Activated CD4-positive, alpha-beta memory T cell treated with anti-CD3 and anti-CD28 coated beads, Interleukin-2, amount 10 ng/mL, durations not matched to agents 7 days and 5 days (primary cell): Measurements from ENCODE around the gene COL6A5. TPM values are rescaled to one million over a fixed set of nuclear protein-coding genes. Genes with fewer than 3 reads are reported as not detected.
"Not testable (repeated sequence)": the region's sequence is repeated elsewhere in the genome, so short reads cannot be mapped to it uniquely, and the experiment has no call there.

ENCODE experiments used
- CTCF ChIA-PET: fragments of 350-600 bp; sonication (Branson Sonifier 250); formaldehyde crosslinking; loops from one replicate; lab custom pipeline; 2021; ENCODE audit warnings: antibody characterized with exemption, inconsistent platforms; lab: Charles Lee
- POLR2A ChIA-PET: fragments of 350-600 bp; sonication (Branson Sonifier 250); formaldehyde crosslinking; loops from one replicate; lab custom pipeline; 2021; ENCODE audit warnings: antibody characterized with exemption; lab: Charles Lee
- DNase-seq: peaks from one replicate; pipeline ENCODE4 v3.0.0-alpha.2; 2020
- H3K27ac Mint-ChIP-seq: one replicate; pipeline ENCODE4 v1.8.0; 2021; ENCODE audit warnings: mild to moderate bottlenecking, mixed read lengths
- H3K27me3 Mint-ChIP-seq: one replicate; pipeline ENCODE4 v1.8.0; 2021; ENCODE audit warnings: mixed read lengths
- H3K36me3 Mint-ChIP-seq: one replicate; pipeline ENCODE4 v1.8.0; 2021; ENCODE audit warnings: low read depth, mixed read lengths
- H3K4me1 Mint-ChIP-seq: one replicate; pipeline ENCODE4 v1.8.0; 2021; ENCODE audit warnings: mixed read lengths
- H3K4me3 Mint-ChIP-seq: one replicate; pipeline ENCODE4 v1.8.0; 2021; ENCODE audit warnings: mild to moderate bottlenecking, mixed read lengths
- H3K9me3 Mint-ChIP-seq: one replicate; pipeline ENCODE4 v1.8.0; 2021; ENCODE audit warnings: mixed read lengths
- total RNA-seq, 2 experiments: library from RNA; stranded (reverse); gene quantifications; one replicate each; pipeline ENCODE4 v1.2.3, GENCODE V29; 2021

COL6A5 gene
- total RNA-seq, 2 experiments from 2014 or later = 0.03 to 0.05 TPM

DNA sequence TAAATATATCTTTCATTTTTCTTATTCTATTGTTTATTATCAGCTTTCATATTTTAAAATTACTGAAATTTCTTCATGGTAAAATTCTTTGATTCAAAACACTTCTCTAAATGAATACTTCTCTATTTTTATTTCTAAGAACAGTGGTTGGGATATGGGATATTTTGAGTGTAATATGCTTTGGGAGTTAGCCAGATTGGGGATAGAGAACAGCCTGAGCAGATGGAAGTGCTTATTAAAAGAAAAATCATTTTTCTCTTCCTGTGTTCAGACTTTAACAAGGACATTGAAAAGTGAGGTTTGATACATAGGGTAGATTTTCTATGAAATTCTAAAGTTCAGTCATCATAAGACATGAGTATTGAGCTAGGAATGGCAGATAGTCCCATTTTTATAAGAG, 84.8 kb downstream of the COL6A5 start:
- Mint-ChIP-seq H3K27ac (no peak overlapping the region), H3K4me3 (no peak overlapping the region), H3K9me3 (no peaks in the 10 kb centered on the region), H3K4me1 (no peaks in the 10 kb centered on the region), H3K27me3 (no peaks in the 10 kb centered on the region), H3K36me3 (no peaks in the 10 kb centered on the region)
- CTCF ChIA-PET = no interaction called here
- POLR2A ChIA-PET = no interaction called here
- DNase-seq = no peak

DNA sequence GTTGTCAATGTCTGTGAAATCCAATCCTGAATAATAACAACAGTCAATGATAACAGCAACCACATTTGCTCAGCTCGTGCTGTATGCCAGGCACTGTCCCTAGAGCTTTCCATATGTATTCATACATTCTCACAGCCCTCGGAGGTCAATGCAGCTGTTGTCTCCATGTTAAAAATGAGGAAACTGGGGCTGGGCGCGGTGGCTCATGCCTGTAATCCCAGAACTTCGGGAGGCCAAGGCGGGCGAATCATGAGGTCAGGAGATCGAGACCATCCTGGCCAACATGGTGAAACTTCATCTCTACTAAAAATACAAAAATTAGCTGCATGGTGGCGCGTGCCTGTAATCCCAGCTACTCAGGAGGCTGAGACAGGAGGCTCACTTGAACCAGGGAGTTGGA, 86.6 kb downstream of the COL6A5 start:
- CTCF ChIA-PET, H3K27me3 Mint-ChIP-seq, H3K36me3 Mint-ChIP-seq: not testable (repeated sequence)

GRCh38 chr3:130433306-130433705, 87.8 kb downstream of the COL6A5 start:
- Mint-ChIP-seq H3K9me3 (peaks cover 4% of the 10 kb centered on the region), H3K36me3 (no peaks in the 10 kb centered on the region), H3K4me3 (no peak overlapping the region), H3K4me1 (no peaks in the 10 kb centered on the region), H3K27me3 (peaks cover 3% of the 10 kb centered on the region), H3K27ac (no peak overlapping the region)
- no peak for DNase-seq
- ChIA-PET CTCF (no interaction called here), POLR2A (no interaction called here)

More for the DNA sequence above, 86.6 kb downstream of the COL6A5 start:
- POLR2A ChIA-PET, H3K9me3 Mint-ChIP-seq, H3K4me3 Mint-ChIP-seq, DNase-seq, H3K27ac Mint-ChIP-seq, H3K4me1 Mint-ChIP-seq: not testable (repeated sequence)

DNA sequence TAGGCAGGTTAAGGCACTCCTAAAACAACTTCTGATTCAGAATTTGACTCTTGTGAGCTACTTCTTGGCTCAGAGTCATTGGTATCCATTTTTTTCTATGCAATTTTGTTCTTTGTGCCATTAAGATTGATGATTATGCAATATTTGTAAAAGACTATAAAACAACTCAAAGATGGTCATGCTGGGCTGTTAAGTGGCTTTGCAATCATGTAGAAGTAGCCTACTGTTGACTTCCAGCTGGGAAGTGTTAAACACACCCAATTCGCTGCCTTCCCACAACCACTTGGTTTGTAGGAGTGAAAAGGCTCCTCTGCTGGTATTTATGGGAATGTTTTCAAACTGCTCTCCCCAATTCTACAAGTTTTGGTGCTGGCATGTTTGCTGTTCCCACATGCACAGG, 96.8 kb downstream of the COL6A5 start:
- no peaks in the 10 kb centered on the region for H3K9me3 Mint-ChIP-seq
- ChIA-PET CTCF (no interaction called here), POLR2A (no interaction called here)
- H3K27ac Mint-ChIP-seq = no peak overlapping the region
- no peaks in the 10 kb centered on the region for H3K4me1 Mint-ChIP-seq
- no peaks in the 10 kb centered on the region for H3K36me3 Mint-ChIP-seq
- DNase-seq = no peak
- no peak overlapping the region for H3K4me3 Mint-ChIP-seq
- H3K27me3 Mint-ChIP-seq = peaks cover 4% of the 10 kb centered on the region

DNA sequence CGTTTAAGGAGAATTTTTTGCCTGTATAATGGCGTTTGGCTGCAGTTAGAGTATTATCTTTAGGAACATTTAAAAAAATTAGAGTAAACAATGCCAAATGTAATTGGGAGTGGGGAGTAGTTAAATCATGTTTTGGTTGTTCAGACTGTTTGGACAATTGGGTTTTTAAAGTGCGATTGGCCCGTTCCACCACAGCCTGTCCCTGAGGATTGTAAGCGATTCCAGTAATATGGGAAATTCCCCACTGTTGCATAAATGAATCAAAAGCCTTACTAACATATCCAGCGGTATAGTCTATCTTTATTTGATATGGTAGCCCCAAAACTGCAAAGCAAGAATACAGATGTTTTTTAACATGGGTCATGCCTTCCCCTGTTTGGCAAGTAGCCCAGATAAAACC, 101.4 kb downstream of the COL6A5 start:
- H3K27me3 Mint-ChIP-seq, CTCF ChIA-PET, H3K4me1 Mint-ChIP-seq, DNase-seq, H3K27ac Mint-ChIP-seq, H3K4me3 Mint-ChIP-seq, POLR2A ChIA-PET, H3K36me3 Mint-ChIP-seq, H3K9me3 Mint-ChIP-seq: not testable (repeated sequence)

- H3K27ac Mint-ChIP-seq, H3K4me1 Mint-ChIP-seq, POLR2A ChIA-PET, CTCF ChIA-PET, DNase-seq, H3K4me3 Mint-ChIP-seq, H3K36me3 Mint-ChIP-seq, H3K27me3 Mint-ChIP-seq, H3K9me3 Mint-ChIP-seq: not testable (repeated sequence)
Observed at GRCh38 chr3:130448155-130448554, 102.7 kb downstream of the COL6A5 start.

GRCh38 chr3:130456540-130456939, 111.1 kb downstream of the COL6A5 start:
- H3K27me3 Mint-ChIP-seq = no peaks in the 10 kb centered on the region
- DNase-seq = no peak
- H3K4me1 Mint-ChIP-seq = no peaks in the 10 kb centered on the region
- H3K4me3 Mint-ChIP-seq = no peak overlapping the region
- H3K36me3 Mint-ChIP-seq = no peaks in the 10 kb centered on the region
- H3K9me3 Mint-ChIP-seq = no peaks in the 10 kb centered on the region
- H3K27ac Mint-ChIP-seq = no peak overlapping the region
- POLR2A ChIA-PET = no interaction called here
- CTCF ChIA-PET = no interaction called here

DNA sequence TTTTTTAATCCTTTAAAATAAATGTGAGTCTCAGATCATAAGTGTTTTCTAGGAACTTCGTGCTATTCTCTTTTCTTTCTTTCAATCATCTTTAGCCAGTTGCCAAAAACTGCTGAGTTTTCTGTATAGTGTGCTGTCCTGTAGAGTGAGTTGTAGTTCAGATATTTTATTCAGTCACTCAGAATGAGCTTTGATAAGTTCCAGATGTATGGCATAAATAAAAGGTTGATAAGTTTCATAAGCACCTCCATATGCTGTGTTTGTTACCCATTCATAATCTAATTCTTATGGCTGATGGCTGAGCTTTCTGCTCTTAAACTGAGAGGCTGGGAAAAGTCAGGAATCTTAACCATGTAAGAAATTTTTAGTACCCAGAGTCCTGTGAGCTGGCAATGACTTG, 112.2 kb downstream of the COL6A5 start:
- Mint-ChIP-seq H3K4me3 (no peak overlapping the region), H3K27ac (no peak overlapping the region), H3K36me3 (no peaks in the 10 kb centered on the region), H3K9me3 (no peaks in the 10 kb centered on the region), H3K4me1 (no peaks in the 10 kb centered on the region), H3K27me3 (no peaks in the 10 kb centered on the region)
- CTCF ChIA-PET = no interaction called here
- no peak for DNase-seq
- POLR2A ChIA-PET = no interaction called here

DNA sequence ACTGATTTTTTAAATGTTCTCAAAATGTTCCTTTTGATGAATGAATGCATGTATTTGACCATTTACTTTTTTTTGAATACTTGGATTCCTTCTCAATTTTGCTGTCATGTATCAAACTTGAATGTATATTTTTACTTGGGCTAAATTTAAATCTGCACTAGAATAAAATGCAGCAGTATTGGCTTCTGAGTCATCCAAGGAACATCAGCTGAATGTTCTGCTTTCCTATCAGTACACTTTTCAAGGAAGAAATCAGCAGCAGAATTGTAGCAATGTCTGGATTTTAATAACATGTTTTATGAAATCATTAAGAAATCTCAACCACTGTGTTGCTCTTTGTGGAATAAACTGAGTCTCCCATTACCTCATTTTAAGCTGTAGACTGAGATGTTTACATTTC, 114.5 kb downstream of the COL6A5 start:
- POLR2A ChIA-PET = no interaction called here
- Mint-ChIP-seq H3K27ac (no peak overlapping the region), H3K36me3 (no peaks in the 10 kb centered on the region), H3K9me3 (no peaks in the 10 kb centered on the region), H3K27me3 (peaks cover 2% of the 10 kb centered on the region), H3K4me1 (no peaks in the 10 kb centered on the region), H3K4me3 (no peak overlapping the region)
- DNase-seq = no peak
- CTCF ChIA-PET = no interaction called here

DNA sequence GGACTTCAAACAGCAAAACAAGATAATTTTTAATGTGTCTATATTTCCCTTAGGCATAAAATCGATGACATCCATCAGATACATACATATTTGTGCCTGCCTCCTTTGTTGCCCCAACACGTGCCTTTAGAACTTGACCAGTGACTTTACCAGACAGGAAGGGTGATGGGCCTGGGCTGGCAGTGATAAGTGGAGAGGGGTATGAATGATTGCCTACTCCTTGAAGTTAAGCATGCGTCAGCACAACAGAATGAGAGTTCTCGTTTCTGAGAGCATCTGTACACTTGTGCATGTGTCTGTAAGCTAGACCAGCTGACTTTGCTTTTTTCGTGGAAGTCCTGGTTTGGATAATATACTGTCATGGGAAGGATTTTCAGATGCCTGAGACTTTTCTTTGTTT, 116.6 kb downstream of the COL6A5 start:
- Mint-ChIP-seq H3K36me3 (no peaks in the 10 kb centered on the region), H3K9me3 (no peaks in the 10 kb centered on the region), H3K27me3 (peaks cover 2% of the 10 kb centered on the region), H3K4me3 (no peak overlapping the region), H3K27ac (no peak overlapping the region), H3K4me1 (no peaks in the 10 kb centered on the region)
- no peak for DNase-seq
- ChIA-PET POLR2A (no interaction called here), CTCF (no interaction called here)

- ChIA-PET CTCF (no interaction called here), POLR2A (no interaction called here)
- H3K9me3 Mint-ChIP-seq = no peaks in the 10 kb centered on the region
- H3K4me1 Mint-ChIP-seq = no peaks in the 10 kb centered on the region
- H3K27me3 Mint-ChIP-seq = peaks cover 2% of the 10 kb centered on the region
- H3K27ac Mint-ChIP-seq = no peak overlapping the region
- H3K4me3 Mint-ChIP-seq = no peak overlapping the region
- DNase-seq = no peak
- H3K36me3 Mint-ChIP-seq = no peaks in the 10 kb centered on the region
Observed at GRCh38 chr3:130463221-130463620, 117.7 kb downstream of the COL6A5 start.

- POLR2A ChIA-PET = no interaction called here
- no peak for DNase-seq
- CTCF ChIA-PET = no interaction called here
- Mint-ChIP-seq H3K27me3 (peaks cover 2% of the 10 kb centered on the region), H3K9me3 (no peaks in the 10 kb centered on the region), H3K36me3 (no peaks in the 10 kb centered on the region), H3K27ac (no peak overlapping the region), H3K4me1 (no peaks in the 10 kb centered on the region), H3K4me3 (no peak overlapping the region)
Observed at GRCh38 chr3:130465521-130465920, 120.0 kb downstream of the COL6A5 start.

DNA sequence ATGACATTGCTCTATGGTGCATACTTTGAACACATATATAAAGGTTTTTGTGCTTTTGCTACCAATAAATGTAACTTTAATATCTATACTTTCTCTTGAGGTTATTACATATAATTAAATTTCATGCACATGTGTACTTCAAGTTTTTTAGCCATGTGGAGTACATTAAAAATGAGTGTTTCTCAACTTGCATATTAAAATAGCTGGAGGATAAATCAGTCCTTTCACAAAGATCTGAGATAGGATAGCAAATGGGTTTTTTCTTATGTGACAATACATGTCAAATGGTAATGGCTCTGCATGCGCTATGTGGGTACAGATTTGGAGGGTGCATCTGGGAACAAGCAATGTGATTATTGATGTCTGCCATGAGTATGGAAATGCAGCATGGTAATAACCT, 122.8 kb downstream of the COL6A5 start:
- H3K9me3 Mint-ChIP-seq = no peaks in the 10 kb centered on the region
- peaks cover 6% of the 10 kb centered on the region for H3K27me3 Mint-ChIP-seq
- no peaks in the 10 kb centered on the region for H3K36me3 Mint-ChIP-seq
- no peak overlapping the region for H3K4me3 Mint-ChIP-seq
- no peak for DNase-seq
- no peak overlapping the region for H3K27ac Mint-ChIP-seq
- H3K4me1 Mint-ChIP-seq = no peaks in the 10 kb centered on the region
- POLR2A ChIA-PET = no interaction called here
- CTCF ChIA-PET = no interaction called here

- DNase-seq = no peak
- POLR2A ChIA-PET = no interaction called here
Observed at GRCh38 chr3:130470126-130470525, 124.7 kb downstream of the COL6A5 start.

GRCh38 chr3:130473416-130473815, 127.9 kb downstream of the COL6A5 start:
- H3K4me1 Mint-ChIP-seq = no peaks in the 10 kb centered on the region
- no peak for DNase-seq
- ChIA-PET POLR2A (no interaction called here), CTCF (no interaction called here)
- no peaks in the 10 kb centered on the region for H3K36me3 Mint-ChIP-seq
- H3K27ac Mint-ChIP-seq = no peak overlapping the region
- H3K9me3 Mint-ChIP-seq = no peaks in the 10 kb centered on the region
- no peak overlapping the region for H3K4me3 Mint-ChIP-seq
- peaks cover 7% of the 10 kb centered on the region for H3K27me3 Mint-ChIP-seq

More at GRCh38 chr3:130470126-130470525, 124.7 kb downstream of the COL6A5 start:
- no peaks in the 10 kb centered on the region for H3K4me1 Mint-ChIP-seq
- CTCF ChIA-PET = no interaction called here
- H3K4me3 Mint-ChIP-seq = no peak overlapping the region
- H3K27me3 Mint-ChIP-seq = peaks cover 7% of the 10 kb centered on the region
- H3K9me3 Mint-ChIP-seq = no peaks in the 10 kb centered on the region
- no peaks in the 10 kb centered on the region for H3K36me3 Mint-ChIP-seq
- no peak overlapping the region for H3K27ac Mint-ChIP-seq
